Epithelial cell of proximal tubule (primary cell): ENCODE measurements around the gene RASAL1. TPM values are rescaled to one million over a fixed set of nuclear protein-coding genes. Genes with fewer than 3 reads are reported as not detected.

Experiments used
- DNase-seq: peaks from one replicate; pipeline ENCODE4 v3.0.0-alpha.2; 2011; ENCODE audit warnings: low read depth
- H3K4me3 ChIP-seq: 2 replicates; pipeline ENCODE4 v1.5.1; 2011; ENCODE audit warnings: low read depth, mild to moderate bottlenecking, low read length
- total RNA-seq: library from RNA; depleted of rRNA; stranded (reverse); fragments of >200 nt; gene quantifications from 2 replicates; pipeline ENCODE4 v1.2.3, GENCODE V29; 2015
- TF ChIP-seq, protein P1 (sequence below): conservative IDR thresholded peaks from 2 replicates; pipeline ENCODE4 v1.5.1; 2012; ENCODE audit warnings: low read depth, mild to moderate bottlenecking, low read length

The RASAL1 gene
- total RNA-seq, 1 donor from 2014 or later = 2.0 TPM

DNA sequence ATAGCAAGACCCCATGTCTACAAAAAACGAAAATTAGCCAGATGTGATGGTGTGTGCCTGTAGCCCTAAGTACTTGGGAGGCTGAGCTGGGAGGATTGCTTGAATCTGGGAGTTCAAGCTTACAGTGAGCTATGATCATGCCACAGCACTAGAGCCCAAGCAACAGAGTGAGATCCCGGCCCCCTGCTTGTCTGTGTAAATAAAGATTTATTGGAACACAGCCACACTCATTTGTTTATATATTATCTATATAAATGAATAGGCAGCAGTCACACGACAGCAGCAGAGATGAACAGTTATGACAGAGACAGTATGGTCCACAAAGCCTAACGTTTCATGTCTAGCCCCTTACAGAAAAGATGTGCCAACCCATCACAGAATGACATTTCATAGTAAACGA lies 34.9 kb upstream of the RASAL1 start:
- DNase-seq = no peak
- TF ChIP-seq, protein P1, sequence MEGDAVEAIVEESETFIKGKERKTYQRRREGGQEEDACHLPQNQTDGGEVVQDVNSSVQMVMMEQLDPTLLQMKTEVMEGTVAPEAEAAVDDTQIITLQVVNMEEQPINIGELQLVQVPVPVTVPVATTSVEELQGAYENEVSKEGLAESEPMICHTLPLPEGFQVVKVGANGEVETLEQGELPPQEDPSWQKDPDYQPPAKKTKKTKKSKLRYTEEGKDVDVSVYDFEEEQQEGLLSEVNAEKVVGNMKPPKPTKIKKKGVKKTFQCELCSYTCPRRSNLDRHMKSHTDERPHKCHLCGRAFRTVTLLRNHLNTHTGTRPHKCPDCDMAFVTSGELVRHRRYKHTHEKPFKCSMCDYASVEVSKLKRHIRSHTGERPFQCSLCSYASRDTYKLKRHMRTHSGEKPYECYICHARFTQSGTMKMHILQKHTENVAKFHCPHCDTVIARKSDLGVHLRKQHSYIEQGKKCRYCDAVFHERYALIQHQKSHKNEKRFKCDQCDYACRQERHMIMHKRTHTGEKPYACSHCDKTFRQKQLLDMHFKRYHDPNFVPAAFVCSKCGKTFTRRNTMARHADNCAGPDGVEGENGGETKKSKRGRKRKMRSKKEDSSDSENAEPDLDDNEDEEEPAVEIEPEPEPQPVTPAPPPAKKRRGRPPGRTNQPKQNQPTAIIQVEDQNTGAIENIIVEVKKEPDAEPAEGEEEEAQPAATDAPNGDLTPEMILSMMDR = no peak
- no peak overlapping the region for H3K4me3 ChIP-seq

DNA sequence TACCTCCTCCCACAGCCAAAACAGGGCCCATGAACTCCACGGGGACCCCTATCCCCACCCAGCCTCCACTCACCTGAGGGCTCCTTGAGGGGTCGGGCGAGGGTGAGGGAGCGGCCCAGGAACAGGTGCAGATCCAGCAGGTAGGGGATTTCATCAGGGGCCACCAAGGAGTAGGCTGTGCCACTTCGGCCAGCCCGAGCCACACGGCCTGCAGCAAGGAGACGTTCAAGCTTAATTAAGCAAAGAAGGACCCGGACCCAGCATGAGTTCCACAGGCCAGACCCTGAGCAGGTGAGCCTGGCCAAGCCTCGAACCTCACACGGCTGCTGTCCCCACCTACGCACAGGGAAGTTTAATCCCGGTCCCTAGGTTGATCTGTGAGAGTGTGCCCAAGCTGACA lies 34.1 kb upstream of the RASAL1 start:
- no peak overlapping the region for H3K4me3 ChIP-seq
- TF ChIP-seq, protein P1 = no peak
- DNase-seq = no peak

DNA sequence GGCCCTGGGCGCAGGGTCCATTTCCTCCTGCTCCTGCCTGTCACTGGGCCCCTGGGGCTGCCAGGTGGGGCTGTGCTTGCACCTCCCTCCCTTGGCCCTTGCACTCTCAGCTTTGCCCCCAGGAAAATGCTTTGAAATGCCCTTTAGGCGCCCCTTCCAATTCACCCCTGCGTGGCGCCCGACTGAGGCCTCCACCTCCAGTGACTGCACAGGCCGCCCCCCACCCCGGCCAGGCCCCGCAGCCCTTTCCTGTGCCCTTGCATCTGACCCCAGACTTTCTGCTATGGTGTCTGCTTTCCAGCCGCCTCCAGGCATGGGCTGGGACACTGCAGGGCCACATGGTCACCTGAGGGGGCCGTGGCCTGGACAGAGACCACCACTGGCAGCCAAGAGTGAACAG lies 32.3 kb upstream of the RASAL1 start:
- H3K4me3 ChIP-seq = no peak overlapping the region
- TF ChIP-seq, protein P1 = no peak
- DNase-seq = no peak

DNA sequence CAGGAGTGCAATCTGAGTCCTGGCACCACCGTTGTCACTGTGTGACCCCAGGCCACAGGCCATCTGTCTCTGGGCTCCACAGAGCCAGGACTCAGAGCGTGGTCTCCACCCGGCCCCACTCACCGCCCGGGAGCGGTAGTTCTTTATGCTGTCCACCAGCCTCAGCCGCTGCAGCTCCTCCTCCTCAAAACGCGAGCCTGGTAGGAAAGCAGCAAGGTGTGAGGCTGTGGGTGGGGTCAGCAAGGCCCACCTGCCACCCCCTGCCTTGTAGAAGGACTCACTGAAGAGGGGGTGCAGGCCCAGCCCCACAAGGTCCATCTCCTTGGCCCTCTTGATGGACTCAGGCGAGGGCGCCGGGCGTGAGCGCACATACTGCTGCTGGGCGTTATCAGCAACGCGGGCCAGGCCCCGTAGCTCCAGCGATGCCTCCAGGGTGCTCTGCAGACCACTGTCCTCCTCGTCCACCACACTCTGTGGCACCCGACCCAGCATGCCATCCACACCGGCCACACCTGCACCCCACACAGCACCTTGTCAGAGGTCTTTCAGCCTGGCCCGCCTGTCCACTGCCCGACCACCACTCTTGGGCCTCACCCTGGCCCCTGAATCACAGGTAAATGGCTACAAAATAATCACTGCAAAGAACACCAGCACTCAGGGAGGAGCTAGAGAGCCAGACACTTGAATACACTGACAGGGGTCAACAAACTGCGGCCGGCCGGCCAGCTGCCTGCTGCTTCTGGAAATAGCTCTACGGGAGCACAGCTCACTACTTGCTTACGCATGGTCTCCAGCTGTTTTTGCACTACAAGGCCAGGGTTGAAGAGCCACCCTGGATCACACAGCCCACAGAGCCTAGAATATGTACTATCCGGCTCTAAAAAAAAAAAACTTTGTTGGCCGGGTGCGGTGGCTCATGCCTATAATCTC lies 30.2 kb upstream of the RASAL1 start:
- TF ChIP-seq, protein P1 = no peak
- no peak for DNase-seq
- H3K4me3 ChIP-seq = no peak overlapping the region

DNA sequence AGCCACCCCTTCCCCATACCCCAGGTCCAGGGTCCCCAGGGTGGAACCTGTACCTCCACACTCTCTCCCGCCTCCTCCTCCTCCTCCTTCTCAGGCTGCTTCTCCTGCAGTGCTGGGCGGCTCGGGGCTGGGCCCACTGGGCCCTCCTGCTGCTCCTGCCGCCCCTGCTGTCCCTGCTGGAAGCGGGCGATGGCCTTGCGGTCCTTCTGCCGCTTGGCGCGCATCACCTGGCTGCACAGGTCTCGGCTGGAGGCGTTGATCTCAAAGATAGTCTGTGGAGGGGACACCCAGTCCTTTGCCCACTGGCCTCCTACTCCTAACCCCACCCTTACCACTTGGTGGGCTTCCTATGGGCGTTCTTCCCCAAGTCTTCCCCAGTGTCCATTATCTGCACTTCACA lies 28.5 kb upstream of the RASAL1 start:
- no peak overlapping the region for H3K4me3 ChIP-seq
- TF ChIP-seq, protein P1 = no peak
- DNase-seq = no peak

DNA sequence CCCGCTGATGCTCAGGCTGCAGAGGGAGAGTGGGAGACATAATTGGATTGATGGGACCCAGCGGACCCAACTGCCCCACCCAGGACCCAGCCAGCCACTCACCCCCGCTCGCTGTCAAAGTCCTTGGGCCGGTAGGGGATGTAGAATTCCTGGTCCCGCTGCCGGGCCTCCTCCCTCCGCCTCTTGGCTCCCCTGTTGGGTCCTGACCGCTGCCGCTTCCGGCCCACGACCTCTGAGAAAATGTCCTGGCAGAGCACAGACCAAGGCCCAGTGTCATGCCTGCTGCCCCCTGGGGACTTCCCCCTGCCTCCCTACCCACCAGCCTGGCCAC lies 27.4 kb upstream of the RASAL1 start:
- DNase-seq = no peak
- TF ChIP-seq, protein P1 = no peak
- H3K4me3 ChIP-seq = no peak overlapping the region
